GM21717 (cell line): Measurements from ENCODE around the gene CELF1.
"Not testable (repeated sequence)": the region's sequence is repeated elsewhere in the genome, so short reads cannot be mapped to it uniquely, and the experiment has no call there.

Experiments
- ATAC-seq: cut with Tn5 transposase; IDR thresholded peaks from one replicate; pipeline ENCODE4 v1.9.1; 2021; ENCODE audit warnings: mild to moderate bottlenecking, moderate library complexity; ENCODE audit not compliant: unreplicated experiment

Gene CELF1

GRCh38 chr11:47541070-47541469, 11.9 kb downstream of the CELF1 start:
- ATAC-seq: no peak

- no peak for ATAC-seq
Observed at GRCh38 chr11:47539681-47540039, 13.3 kb downstream of the CELF1 start.

- ATAC-seq: no peak
Observed at GRCh38 chr11:47538741-47539565, 14.0 kb downstream of the CELF1 start.

GRCh38 chr11:47536915-47537314, 16.0 kb downstream of the CELF1 start:
- no peak for ATAC-seq

- no peak for ATAC-seq
Observed at GRCh38 chr11:47534704-47535251, 18.2 kb downstream of the CELF1 start.

GRCh38 chr11:47533690-47534151, 19.2 kb downstream of the CELF1 start:
- no peak for ATAC-seq

GRCh38 chr11:47532597-47533213, 20.2 kb downstream of the CELF1 start:
- no peak for ATAC-seq

- no peak for ATAC-seq
Observed at GRCh38 chr11:47531666-47532065, 21.3 kb downstream of the CELF1 start.

- not testable (repeated sequence) for ATAC-seq
Observed at GRCh38 chr11:47530721-47531120, 22.2 kb downstream of the CELF1 start.

GRCh38 chr11:47529951-47530350, 23.0 kb downstream of the CELF1 start:
- no peak for ATAC-seq

- ATAC-seq: no peak
Observed at GRCh38 chr11:47527186-47527585, 25.7 kb downstream of the CELF1 start.

GRCh38 chr11:47526032-47526431, 26.9 kb downstream of the CELF1 start:
- ATAC-seq: not testable (repeated sequence)

GRCh38 chr11:47524291-47524874, 28.5 kb downstream of the CELF1 start:
- no peak for ATAC-seq

GRCh38 chr11:47523490-47524225, 29.3 kb downstream of the CELF1 start:
- peak; percentile 50 for ATAC-seq

- ATAC-seq: no peak
Observed at GRCh38 chr11:47518212-47518964, 34.5 kb downstream of the CELF1 start.

- ATAC-seq: no peak
Observed at GRCh38 chr11:47516984-47517853, 35.7 kb downstream of the CELF1 start.

GRCh38 chr11:47516155-47516554, 36.8 kb downstream of the CELF1 start:
- ATAC-seq: no peak

- ATAC-seq: peak; percentile 44
Observed at GRCh38 chr11:47514825-47515647, 37.9 kb downstream of the CELF1 start.
